Suppressor macrophage treated with lipopolysaccharide for 1 hour (primary cell): Measurements from ENCODE around the gene DIAPH1.

Experiments used
- DNase-seq, 3 donors: peaks; one replicate each; pipeline ENCODE4 v3.0.0-alpha.2; 2020 to 2022

The DIAPH1 gene

DNA sequence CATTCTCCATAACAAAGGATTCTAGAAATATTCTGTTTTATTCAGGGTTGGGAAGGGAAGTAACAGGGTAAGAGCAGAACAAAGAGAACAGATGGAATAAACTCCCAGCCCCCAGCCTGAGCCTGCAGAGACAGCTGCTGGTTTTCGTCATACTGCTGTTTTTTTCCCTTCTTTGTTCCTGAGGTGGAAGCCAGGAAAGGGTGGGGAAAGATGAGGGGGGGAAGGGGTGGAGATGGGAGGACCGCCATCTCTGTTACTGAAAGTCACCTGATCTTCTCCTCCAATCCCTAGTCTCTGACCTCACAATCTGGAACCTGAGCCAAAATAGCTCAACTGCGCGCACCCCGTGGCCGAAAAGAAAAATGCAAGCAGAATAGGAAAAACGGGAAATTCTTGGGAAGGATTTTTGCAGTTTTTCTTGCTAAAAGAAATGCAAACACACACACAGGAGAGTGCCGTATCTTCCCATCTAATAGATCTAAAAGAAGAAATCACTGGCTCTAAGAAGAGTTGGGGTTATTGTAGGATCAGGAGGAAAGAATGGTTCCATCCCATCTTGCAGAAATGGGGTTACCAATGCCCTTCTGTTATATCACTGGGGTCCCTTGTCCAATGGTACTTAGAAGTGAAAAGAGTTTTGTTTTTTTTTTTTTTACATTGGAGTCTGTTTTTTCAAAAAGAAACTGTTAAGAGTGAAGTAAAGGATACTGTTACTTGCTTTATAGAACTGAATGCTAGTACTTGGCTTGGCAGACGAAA, 57.9 kb downstream of the DIAPH1 start:
- DNase-seq, result peak; percentile 61 to 71 (median 66)

DNA sequence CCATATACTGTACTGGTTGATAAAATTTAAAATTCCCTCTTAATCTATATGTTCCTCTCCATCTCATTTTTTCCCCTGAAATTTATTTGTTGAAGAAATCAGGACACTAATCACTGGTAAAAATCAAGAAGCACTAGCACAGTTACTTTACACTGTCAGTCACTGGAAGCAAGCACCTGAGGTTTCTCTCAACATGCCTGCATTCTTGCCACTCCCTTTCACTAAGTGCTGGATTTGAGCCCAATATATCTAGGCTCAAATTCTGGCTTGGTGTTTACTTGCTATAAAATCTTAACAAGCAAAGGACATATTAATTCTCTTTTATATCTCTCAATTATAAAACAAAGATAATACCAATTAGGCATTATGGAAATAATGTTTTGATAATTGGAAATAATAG, 58.6 kb downstream of the DIAPH1 start:
- no peak for DNase-seq

DNA sequence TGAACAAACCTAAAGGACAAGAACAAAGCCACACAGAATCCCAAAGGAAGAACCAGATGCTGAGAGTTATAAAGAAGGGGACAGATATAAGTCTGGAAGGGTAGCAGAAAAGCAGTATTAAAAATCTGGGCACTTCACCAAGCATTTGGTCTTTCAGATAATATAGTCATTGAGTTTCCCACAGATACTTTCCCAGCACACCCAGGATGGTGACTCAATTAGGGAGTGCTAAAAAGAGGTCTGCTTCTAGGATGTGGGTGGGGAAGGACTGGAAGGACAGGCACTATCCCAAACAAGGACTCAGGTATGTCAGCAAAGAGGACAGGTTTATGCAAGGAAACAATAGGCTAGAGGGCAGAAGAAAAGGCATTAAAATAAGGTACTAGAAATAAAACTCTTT, 59.3 kb downstream of the DIAPH1 start:
- DNase-seq, result no peak

DNA sequence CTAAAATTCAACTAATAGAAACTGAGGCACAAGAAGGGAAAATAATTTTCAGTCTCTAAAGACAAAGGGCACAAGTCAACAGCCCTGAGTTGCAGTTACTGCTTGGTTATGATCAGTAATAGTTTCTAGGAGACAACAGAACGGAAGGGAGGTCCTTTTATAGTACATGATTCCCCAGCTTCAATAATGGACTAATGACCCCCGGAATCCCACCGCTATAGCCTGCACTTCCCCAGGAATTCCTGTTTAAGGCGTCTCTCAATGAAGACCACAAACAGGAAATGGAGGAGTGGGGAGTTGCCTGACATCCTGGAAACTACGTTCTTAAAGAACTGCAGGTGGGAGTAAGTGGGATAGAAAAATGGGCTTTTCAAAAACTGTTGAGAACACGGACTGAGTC, 60.6 kb downstream of the DIAPH1 start:
- no peak for DNase-seq

DNA sequence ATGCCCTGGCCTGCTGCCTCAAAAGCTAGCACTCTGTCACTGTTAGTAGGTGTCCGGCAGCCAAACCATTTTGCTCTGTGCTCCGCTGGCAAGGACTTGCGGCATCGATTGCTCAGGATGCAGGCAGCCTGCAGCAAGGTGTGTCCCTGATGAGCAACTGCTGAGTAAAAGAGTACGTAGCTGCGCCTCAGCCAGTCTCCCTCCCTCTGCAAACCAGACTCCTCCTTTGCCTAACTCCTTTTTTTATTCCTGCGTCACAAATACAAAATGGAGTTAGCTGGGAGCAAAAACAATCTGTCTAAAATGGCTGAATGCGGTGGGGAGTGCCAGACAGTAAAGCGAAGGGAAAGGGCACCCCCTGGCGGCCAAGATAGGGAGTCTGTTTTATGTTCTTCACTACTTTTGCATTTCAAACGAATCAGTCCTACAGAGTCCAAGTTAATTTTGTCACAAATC, 61.1 kb downstream of the DIAPH1 start:
- peak; percentile 73 to 88 (median 78) for DNase-seq

DNA sequence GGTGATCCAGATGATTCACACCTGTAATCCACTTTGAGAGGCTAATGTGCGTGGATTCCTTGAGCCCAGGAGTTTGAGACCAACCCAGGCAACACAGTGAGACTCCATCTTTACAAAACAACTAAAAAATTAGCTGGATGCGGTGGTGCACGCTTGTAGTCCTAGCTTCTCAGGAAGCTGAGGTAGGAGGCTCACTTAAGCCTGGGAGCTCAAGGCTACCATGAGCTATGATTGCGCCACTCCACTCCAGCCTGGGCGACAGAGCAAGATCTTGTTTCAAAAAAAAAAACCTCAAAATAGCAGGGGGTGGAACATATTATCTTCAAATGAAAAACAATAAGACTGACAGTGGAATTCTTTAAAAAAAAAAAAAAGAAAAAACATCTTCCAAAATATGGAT, 70.9 kb downstream of the DIAPH1 start:
- DNase-seq, result no peak

DNA sequence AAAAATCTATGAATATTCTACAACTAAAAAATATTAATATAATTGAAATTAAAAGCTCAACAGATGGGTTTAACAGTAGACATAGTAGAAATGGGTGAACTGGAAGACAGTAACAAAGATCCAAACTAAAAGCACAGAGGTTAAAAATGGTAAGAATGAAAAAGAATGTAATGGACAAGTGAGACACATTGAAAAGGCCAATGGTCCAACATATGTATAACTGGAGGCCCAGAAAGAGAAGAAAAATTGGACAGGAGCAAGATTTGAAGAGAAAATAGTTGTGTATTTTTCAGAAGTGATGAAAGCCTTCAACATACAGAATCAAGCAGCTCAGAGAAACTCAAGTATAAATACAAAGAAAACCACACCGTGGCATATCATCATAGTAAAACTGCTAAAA, 71.3 kb downstream of the DIAPH1 start:
- no peak for DNase-seq

DNA sequence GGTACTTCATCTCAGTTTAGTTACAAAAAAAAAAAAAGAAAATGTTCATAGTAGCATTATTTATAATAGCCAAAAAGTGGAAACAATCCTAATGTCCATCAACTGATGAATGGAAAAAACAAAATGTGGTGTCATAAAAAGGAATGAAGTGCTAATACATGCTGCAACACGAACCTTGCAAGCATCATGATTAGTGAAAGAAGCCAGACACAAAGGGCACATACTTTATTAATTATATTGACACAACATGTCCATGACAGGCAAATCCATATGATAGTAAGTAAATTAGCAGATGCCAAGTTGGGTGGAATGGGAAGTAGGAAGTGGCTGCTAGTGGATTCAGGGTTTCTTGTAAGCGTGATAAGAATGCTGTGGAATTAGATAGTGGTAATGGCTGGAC, 75.7 kb downstream of the DIAPH1 start:
- no peak for DNase-seq

DNA sequence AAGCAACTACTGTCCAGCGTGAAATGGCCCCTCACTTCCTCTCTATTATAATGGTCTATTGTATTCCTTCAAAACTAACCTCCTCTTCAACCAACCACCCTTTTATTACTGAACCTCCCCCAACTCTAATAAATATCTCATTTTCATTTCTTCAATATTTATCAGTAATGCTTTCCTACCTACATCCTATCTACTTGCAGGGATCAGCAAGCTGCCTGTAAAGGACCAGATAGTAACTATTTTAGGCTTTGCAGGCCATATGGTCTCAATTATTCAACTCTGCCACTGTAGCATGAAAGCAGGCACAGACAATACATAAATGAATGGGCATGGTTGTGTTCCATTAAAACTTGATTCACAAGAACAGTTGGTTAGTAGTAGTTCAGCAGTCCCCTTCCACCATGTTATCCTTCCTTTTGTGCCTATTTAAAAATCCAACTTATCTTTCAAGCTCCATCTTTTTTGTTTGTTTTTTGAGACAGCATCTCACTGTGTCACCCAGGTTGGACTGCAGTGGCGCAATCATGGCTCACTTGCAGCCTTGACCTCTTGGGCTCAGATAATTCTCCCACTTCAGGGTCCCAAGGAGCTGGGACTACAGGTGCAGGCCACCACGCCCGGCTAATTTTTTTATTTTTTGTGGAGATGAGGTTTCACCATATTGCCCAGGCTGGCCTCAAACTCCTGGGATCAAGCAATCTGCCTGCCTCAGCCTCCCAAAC, 84.1 kb downstream of the DIAPH1 start:
- no peak for DNase-seq

DNA sequence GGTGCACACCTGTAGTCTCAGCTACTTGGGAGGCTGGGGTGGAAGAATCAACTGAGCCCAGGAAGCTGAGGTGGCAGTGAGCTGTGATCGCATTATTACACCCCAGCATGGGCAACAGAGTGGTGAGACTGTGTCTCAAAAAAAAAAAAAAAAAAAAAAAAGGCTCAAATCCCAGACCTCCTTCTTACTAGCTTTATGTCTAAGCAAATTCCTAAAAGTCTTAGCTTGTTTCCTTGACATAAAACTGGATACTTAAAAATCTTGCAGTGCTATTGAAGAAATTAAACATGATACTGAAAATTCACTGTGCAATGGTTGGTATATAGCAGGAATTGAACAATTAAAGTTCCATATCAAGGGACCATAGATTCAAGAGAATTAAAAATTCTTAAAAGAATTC, 84.9 kb downstream of the DIAPH1 start:
- no peak for DNase-seq

DNA sequence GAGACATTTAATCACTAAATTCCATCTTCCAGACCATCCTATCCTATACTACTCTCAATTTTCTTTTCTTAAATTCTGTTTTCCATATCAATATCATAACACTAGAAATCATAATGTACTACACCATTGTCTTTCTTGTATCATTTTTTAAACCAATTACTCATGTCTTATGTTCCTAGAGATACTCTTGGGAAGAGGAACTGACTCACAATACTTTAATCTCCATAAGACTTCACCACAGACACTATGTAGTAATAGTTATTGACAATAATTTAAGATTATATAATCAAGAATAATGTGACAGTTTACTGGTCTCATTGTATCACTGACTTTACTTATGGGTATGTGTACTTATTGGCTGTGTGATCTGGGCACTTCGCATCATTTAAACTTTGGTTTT, 86.1 kb downstream of the DIAPH1 start:
- DNase-seq, result no peak

DNA sequence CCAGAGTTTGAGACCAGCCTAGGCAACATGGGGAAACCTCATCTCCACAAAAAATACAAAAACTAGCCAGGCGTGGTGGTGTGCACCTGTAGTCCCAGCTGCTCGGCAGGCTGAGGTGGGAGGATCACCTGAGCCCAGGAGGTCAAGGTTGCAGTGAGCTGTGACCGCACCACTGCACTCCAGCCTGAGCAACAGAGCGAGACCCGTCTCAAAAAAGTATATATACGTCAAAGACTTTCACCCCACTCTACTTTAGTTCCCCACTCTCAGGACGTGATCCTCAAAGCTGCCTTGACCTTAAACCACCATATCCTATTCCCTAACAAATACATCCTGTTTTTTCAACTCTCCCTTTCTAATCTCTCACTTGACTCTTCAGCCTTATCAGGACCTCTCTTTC, 88.9 kb downstream of the DIAPH1 start:
- DNase-seq, result no peak

DNA sequence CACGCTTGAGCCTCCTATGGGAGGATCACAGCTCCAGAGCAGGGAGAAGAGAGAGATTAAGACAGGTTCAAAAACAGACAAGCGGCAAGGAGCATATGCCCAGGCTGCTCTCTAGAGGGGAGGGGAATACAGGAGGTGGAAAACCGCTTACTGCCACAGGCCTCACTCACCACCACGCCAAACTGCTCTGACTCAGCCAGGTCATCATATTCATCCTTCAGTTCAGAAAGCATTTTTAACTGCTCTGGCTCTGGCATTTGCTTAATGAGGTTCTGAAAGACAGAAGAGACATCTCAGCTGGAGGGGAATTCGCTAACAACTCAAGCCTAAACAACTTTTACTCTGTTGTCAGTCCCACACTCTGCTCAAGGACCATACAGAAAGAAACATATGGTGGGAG, 89.8 kb downstream of the DIAPH1 start:
- DNase-seq, result no peak

DNA sequence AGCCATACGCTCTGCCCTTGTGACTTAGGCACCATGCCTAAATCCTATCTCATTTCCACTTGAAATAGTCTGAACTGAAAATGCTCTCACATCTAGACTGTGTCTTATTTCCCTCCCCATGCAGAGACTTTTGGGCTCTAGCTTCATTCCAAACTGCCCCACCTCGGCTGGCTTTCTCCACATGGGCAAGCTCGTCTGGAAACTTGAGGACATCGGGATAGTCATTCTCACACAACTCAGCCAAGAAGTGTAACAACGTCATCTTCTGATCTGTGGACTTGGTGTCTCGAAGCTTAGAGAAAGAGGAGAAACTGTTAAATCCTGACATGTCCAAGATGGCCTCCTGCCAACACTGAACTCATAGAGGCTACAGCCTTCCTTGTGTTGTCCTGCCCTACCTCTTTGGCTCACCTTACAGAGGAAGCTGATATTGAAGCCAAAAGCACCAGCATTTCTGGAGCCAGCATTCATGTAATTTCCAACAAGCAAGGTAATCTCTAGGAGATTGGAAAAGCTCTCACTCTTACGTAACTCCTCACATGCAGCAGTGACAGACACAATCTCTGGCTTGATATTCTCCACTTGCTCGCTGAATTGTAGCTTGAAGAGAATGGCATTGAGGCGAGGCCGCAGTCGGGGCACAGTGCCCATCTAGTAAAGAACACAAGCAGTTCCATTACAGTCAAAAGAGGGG, 90.4 kb downstream of the DIAPH1 start:
- no peak for DNase-seq

DNA sequence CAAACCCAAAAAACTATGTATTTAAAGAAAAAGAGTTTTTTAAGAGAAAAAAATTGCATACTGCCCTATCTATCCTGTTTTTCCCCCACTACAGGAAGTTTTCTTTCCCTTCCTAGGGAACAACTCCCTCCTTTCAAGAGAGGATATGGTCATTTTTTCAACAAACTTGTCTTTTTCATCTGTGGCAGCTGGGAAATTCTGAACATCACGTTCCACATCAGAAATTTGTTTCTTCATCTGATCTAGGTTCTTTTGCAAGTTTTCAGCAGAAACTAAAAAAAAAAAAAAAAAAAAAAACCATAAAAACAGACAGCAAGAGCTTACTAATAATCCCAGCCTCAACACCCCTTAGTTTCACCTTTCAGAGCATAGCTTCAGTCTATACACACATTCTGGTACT, 91.4 kb downstream of the DIAPH1 start:
- DNase-seq, result no peak

DNA sequence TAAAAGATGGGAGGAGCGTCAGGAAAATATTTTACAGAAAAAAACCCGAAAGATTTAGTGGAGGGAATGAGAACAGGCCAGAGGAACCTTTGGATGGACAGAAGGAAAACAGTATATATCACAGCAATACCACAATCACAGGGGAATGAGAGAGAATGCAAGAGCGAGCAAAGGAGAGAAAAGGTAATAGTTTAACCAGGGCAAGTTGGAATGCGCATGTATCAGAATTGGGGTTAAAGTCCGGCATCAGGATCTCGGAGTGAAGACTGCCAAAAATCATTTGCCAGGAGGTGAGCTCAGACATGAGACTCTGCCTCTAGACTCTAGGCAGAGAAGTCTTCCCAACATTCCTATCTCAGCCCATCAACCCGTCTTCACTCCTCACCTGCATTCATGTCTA, 93.1 kb downstream of the DIAPH1 start:
- no peak for DNase-seq

DNA sequence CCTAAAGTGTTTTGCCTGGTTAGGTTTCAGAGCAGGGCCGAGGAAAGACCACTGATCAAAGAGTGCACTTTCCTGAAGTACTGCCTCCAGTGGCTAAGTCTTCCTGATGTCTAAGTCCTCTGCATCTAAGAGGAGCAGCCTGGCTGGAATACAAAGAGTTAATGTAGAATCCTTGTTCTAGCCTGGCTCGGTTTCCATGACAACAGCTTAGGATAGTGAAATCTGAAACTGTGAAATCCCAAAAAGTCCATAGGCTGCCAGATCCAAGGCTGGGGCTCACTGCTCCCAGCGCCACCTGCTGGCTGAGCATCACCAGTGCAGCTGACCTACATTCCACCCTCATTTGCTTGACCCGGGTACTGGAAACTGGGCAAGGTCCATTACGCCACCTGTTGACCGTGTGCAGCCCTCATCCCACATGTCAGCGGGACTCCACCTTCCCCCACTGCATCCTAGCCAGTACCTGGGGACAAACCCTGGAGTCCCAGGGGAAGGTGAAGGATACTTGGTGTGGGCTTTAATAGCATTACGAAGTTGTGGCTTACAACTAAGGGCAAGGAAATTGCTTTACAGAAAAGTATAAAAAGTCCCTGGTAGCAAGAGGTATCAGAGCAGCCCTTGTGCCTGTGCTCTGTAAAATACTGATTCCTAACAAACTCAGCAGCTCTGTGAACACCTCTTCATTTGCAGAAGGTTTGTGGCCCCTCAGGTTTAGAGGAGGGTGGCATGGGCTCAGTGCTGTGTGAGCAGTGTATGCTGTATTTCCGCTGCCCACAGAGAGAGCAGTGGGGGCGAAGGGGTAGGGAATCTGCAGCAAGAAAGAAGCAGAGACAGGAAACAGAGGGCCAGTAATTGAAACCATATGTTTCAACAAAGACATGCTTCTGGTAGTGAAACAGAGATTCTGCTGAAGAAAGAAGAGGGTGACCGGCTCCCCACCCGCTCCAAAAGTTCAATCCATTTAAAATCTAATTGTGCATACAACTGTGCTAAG, 93.9 kb downstream of the DIAPH1 start:
- DNase-seq, result peak; percentile 94 to 99 (median 98)

DNA sequence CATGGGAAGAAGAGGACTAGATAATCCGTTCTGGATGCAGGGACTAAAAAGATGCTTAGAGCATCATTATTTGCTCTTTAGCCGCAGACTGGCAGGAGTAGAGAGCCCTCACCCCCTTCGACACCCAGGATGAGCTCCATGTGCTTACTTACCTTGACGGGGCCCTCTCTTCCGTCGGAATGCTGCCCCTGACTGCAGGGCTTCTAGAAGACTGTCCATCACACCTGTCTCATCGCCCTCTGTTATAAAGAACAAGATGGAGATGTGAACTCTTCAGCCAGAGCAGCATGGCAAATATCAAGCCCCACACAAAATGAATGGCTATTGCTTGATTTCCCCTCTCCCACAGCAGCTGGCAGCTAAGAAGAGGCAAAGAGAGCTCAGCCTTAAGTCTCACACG, 94.8 kb downstream of the DIAPH1 start:
- no peak for DNase-seq

DNA sequence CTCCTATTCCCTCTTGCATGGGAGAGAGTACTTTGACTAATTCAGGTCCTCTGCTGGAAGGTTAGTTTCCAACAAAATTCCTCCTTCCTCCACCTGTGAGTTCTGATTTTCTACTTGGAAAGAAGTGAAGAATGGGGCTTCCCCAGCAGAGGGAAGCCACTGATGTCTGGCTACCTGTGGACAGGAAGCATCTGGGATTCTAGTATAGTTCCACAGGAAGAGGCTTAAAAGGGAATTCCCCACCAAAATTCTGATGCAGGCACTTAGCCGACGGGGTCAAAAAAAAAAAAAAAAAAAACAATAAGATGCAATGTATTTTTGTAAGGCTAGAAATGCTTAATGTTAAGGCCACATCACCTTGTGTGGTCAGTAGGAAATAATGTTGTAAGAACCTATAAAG, 96.5 kb downstream of the DIAPH1 start:
- DNase-seq, result peak in 1 of 3 donors; percentile 26

DNA sequence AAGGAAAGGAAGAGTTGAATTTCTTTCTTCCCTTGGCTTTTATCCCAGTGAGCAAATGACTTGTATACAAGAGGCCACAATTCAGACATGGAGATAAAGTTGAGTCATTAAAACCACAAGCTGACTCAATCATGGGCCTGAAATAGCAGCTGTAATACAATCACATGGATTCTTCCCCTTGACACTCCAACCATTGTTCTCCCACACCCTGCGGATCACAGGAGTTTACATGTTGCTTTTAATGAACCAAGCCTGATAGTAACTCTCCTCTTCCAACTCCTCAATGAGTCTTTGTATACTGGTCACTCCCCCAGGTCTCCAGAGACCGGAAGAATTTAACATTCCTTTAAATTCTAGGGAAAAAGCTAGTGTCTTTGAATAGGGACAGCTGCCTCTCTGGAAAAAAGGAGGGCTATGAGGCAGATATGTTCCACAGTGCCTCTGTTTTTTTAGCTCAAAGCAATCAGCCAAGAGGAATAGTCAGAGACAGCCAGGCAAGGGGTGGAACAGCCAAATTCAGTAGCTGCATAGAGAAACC, 97.5 kb downstream of the DIAPH1 start:
- DNase-seq, result peak; percentile 80 to 94 (median 93)

DNA sequence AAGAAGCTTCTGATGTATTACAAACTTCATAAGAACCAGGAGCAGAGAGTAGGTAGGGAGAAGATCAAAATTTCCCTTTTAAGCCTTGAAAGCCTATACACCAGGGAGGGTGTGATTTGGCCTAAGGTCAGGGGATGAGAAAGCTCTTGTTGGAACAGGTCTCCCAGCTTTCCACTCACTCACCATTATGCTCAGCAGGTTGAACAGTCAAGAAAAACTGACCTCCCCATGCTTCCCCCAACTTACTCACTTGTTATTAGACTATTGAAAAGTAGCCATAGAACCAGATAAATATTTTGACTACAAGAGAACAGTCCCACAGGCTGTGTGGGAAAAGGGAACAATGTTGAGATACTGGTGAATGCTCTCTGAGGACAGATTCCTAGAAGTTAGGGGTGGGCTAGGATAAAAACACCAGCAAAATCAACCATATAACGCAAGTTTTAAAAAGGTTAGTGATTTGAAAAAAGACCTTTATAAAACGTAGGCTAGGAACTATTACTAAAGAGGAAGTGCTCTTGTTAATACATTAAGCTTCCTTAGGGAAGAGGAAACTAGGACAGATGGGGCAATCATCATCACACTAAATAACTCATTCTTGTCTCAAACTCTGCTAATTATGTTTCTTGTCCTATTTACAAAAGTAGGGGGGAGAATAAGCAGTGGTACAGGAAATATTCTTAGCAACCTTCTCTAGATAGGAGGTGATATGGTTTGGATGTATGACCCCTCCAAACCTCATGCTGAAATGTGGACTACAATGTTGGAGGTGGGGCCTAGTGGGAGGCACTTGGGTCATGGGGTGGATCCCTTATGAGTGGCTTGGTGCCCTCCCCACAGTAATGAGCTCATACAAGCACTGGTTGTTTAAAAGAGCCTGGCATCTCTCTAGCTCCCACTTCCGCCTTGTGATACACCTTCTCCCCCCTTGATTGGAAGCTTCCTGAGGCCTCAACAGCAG, 98.9 kb downstream of the DIAPH1 start:
- peak; percentile 67 to 71 (median 69) for DNase-seq
